ENCODE results near the gene FOXL3. TPM values are rescaled to one million over a fixed set of nuclear protein-coding genes. Genes with fewer than 3 reads are reported as not detected.

FOXL3 gene
- total RNA-seq, 1 experiment from 2014 or later = not detected

DNA sequence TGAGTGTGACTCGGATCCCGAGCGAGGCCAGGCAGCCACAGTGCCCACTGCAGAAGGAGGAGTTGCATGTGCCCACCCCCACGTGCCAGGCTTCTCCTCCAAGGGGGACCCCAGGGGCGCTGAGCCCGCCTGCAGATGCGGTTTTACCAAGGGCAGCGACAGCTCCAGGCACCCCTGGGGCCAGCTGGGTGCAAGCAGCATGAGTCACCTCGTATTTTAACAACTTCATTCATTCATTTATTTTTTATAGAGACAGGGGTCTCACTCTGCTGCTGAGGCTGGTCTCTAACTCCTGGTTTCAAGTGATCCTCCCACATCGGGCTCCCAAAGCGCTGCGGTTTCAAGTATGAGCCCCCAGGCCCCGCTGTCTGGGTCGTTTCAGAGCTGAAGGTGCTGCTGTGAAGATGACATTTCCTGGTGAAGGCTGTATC is 1.3 kb upstream of the FOXL3 start:
- H3K9me3 ChIP-seq (ENCODE audit: low read length) = no peaks in the 10 kb centered on the region
- H4K20me1 ChIP-seq (ENCODE audit: insufficient read depth, low read depth, low read length) = no peaks in the 10 kb centered on the region
- DNase-seq = no peak
- no peak overlapping the region for H3K9ac ChIP-seq (ENCODE audit: low read length)
- H3K79me2 ChIP-seq (ENCODE audit: low read length) = no peaks in the 10 kb centered on the region
- no peak overlapping the region for H2AFZ ChIP-seq (ENCODE audit: low read length)
- H3K4me2 ChIP-seq (ENCODE audit: low read depth, low read length, poor library complexity, severe bottlenecking) = no peak overlapping the region
- no peaks in the 10 kb centered on the region for H3K9me2 ChIP-seq (replicated peaks; ENCODE audit: insufficient read depth, low read length)
- H3K4me3 ChIP-seq (ENCODE audit: low read length) = no peak overlapping the region
- no peaks in the 10 kb centered on the region for H3K27me3 ChIP-seq (ENCODE audit: low read length)
- no peak overlapping the region for H3K27ac ChIP-seq (ENCODE audit: low read length)
- H3K4me1 ChIP-seq (ENCODE audit: low read length) = no peaks in the 10 kb centered on the region
- H3K36me3 ChIP-seq (ENCODE audit: insufficient read depth, low read length) = no peaks in the 10 kb centered on the region

DNA sequence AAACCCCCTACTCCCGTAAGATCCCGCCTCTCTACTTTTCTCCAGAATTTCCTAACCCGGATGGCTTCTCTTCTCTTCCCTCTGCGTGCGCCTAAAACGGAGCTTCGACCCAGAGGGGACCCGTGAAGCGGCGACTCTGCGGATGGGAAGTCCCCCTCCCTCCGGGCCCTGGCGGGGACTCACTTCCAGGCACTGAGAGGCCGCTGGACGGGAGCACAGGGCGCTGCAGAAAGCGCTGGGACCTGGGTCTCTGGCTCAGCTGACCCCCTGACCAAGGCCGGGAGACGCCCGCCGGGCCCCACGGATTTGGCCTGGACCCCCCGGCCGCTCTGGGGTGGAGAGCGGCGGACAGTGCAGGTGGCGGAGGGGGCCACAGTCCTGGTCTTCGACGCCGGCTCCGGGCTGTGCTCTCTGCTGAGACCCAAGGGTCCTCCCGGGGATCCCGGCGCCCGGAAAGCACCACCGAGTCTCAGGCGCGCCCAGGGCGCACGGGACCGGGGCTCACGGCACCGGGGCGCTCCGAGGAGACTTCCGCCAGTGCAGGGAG is 688 bp upstream of the FOXL3 start:
- Histone ChIP-seq H3K79me2 (ENCODE audit: low read length) (no peaks in the 10 kb centered on the region), H2AFZ (ENCODE audit: low read length) (no peak overlapping the region), H3K4me3 (ENCODE audit: low read length) (no peak overlapping the region), H3K4me2 (ENCODE audit: low read depth, low read length, poor library complexity, severe bottlenecking) (no peak overlapping the region), H4K20me1 (ENCODE audit: insufficient read depth, low read depth, low read length) (no peaks in the 10 kb centered on the region), H3K27me3 (ENCODE audit: low read length) (no peaks in the 10 kb centered on the region), H3K36me3 (ENCODE audit: insufficient read depth, low read length) (no peaks in the 10 kb centered on the region), H3K9me2 (replicated peaks; ENCODE audit: insufficient read depth, low read length) (no peaks in the 10 kb centered on the region), H3K27ac (ENCODE audit: low read length) (no peak overlapping the region), H3K4me1 (ENCODE audit: low read length) (no peaks in the 10 kb centered on the region), H3K9me3 (ENCODE audit: low read length) (no peaks in the 10 kb centered on the region), H3K9ac (ENCODE audit: low read length) (no peak overlapping the region)
- DNase-seq = no peak

DNA sequence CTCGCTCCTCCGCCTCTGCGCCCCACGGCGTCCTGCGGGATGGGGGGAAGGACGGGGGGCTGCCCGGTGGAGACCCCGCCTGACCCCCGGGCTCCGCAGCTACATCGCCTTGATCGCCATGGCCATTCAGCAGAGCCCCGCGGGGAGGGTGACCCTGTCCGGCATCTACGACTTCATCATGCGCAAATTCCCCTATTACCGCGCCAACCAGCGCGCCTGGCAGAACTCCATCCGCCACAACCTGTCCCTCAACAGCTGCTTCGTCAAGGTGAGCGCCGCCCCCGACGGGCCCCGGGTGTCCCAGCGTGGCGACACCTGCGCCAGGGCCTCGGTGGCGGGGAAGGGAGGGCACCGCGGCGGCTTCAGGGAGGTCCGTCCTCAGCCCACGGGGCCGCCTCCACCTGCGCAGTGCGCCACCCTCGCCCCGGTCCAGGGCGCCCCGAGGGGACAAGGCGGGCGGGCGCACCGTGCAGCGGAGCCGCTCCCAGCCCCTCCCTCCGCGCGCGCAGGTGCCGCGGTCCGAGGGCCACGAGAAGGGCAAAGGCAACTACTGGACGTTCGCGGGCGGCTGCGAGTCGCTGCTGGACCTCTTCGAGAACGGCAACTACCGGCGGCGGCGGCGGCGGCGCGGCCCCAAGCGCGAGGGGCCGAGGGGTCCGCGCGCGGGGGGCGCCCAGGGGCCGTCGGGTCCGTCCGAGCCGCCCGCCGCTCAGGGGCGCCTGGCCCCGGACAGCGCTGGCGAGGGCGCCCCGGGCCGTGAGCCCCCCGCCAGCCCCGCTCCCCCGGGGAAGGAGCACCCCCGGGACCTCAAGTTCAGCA is 793 bp downstream of the FOXL3 start:
- H2AFZ ChIP-seq (ENCODE audit: low read length) = no peak overlapping the region
- H3K4me1 ChIP-seq (ENCODE audit: low read length) = no peaks in the 10 kb centered on the region
- H3K4me3 ChIP-seq (ENCODE audit: low read length) = no peak overlapping the region
- no peak overlapping the region for H3K4me2 ChIP-seq (ENCODE audit: low read depth, low read length, poor library complexity, severe bottlenecking)
- H3K79me2 ChIP-seq (ENCODE audit: low read length) = no peaks in the 10 kb centered on the region
- H3K27me3 ChIP-seq (ENCODE audit: low read length) = no peaks in the 10 kb centered on the region
- H4K20me1 ChIP-seq (ENCODE audit: insufficient read depth, low read depth, low read length) = no peaks in the 10 kb centered on the region
- no peaks in the 10 kb centered on the region for H3K36me3 ChIP-seq (ENCODE audit: insufficient read depth, low read length)
- H3K9ac ChIP-seq (ENCODE audit: low read length) = no peak overlapping the region
- no peak for DNase-seq
- H3K27ac ChIP-seq (ENCODE audit: low read length) = no peak overlapping the region
- H3K9me2 ChIP-seq (replicated peaks; ENCODE audit: insufficient read depth, low read length) = no peaks in the 10 kb centered on the region
- H3K9me3 ChIP-seq (ENCODE audit: low read length) = no peaks in the 10 kb centered on the region

DNA sequence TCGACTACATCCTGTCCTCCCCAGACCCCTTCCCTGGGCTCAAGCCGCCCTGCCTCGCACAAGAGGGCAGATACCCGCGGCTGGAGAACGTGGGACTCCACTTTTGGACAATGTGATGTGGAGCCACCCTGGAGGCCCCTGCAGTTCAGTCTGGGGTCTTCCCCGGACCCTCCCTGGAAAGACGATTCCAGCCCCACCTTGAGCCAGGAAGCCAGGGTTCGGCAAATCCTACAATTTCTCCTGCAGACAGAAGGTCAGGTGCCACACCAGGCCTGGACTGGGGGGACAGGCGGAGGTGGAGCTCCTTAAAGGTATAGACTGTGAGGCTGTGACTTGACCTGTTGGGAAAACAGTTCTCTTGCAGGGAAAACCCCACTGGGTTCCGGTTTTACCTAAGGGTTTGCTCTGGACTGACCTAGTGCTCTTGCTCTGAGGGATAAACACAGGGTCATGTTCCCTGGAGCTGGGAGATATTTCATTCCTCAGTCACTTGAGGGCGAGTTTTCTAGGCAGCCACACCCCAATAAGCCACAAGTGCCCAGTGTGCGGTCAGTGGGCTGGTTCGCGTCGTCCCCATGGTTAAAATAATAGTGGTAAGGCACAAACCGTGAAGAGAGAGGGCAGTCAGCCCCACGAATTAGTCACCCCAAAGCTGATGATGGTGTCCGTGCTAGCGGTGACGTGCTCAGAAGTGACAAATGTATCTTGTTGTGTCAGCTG is 1.6 kb downstream of the FOXL3 start:
- DNase-seq = no peak
- Histone ChIP-seq H3K4me2 (ENCODE audit: low read depth, low read length, poor library complexity, severe bottlenecking) (no peak overlapping the region), H4K20me1 (ENCODE audit: insufficient read depth, low read depth, low read length) (no peaks in the 10 kb centered on the region), H3K4me3 (ENCODE audit: low read length) (no peak overlapping the region), H3K79me2 (ENCODE audit: low read length) (no peaks in the 10 kb centered on the region), H3K9me3 (ENCODE audit: low read length) (no peaks in the 10 kb centered on the region), H3K9ac (ENCODE audit: low read length) (no peak overlapping the region), H3K9me2 (replicated peaks; ENCODE audit: insufficient read depth, low read length) (no peaks in the 10 kb centered on the region), H3K27ac (ENCODE audit: low read length) (no peak overlapping the region), H3K4me1 (ENCODE audit: low read length) (no peaks in the 10 kb centered on the region), H3K36me3 (ENCODE audit: insufficient read depth, low read length) (no peaks in the 10 kb centered on the region), H3K27me3 (ENCODE audit: low read length) (no peaks in the 10 kb centered on the region), H2AFZ (ENCODE audit: low read length) (no peak overlapping the region)

GRCh38 chr7:292226-292625 is 2.3 kb downstream of the FOXL3 start:
- no peak overlapping the region for H3K9ac ChIP-seq (ENCODE audit: low read length)
- no peaks in the 10 kb centered on the region for H3K27me3 ChIP-seq (ENCODE audit: low read length)
- no peaks in the 10 kb centered on the region for H3K79me2 ChIP-seq (ENCODE audit: low read length)
- no peak overlapping the region for H3K4me2 ChIP-seq (ENCODE audit: low read depth, low read length, poor library complexity, severe bottlenecking)
- H3K36me3 ChIP-seq (ENCODE audit: insufficient read depth, low read length) = no peaks in the 10 kb centered on the region
- no peaks in the 10 kb centered on the region for H3K9me2 ChIP-seq (replicated peaks; ENCODE audit: insufficient read depth, low read length)
- H3K4me3 ChIP-seq (ENCODE audit: low read length) = no peak overlapping the region
- no peak overlapping the region for H3K27ac ChIP-seq (ENCODE audit: low read length)
- H4K20me1 ChIP-seq (ENCODE audit: insufficient read depth, low read depth, low read length) = no peaks in the 10 kb centered on the region
- H2AFZ ChIP-seq (ENCODE audit: low read length) = no peak overlapping the region
- no peaks in the 10 kb centered on the region for H3K9me3 ChIP-seq (ENCODE audit: low read length)
- DNase-seq = no peak
- H3K4me1 ChIP-seq (ENCODE audit: low read length) = no peaks in the 10 kb centered on the region

DNA sequence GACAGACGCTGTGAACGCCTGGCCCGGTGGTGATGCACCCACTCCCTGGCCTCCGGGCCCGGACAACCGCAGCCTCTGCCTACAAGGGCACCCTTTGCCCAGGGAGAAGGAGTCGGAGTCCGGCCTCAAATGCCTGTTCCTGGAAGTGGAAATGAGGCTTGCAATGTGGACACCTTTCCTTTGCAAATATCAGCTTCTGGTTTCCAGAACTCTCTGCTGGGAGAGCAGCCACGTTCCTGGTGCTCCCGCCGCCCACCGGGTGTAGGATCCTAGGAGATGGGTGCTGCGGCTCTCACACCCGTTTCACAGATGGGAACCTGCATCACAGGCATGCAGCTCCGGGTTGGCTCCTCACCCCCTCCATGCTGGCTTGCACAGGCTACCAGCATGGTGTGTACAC is 2.9 kb downstream of the FOXL3 start:
- no peaks in the 10 kb centered on the region for H3K27me3 ChIP-seq (ENCODE audit: low read length)
- no peak for DNase-seq

GRCh38 chr7:293681-294439 is 3.9 kb downstream of the FOXL3 start:
- Histone ChIP-seq H3K9me2 (replicated peaks; ENCODE audit: insufficient read depth, low read length) (no peaks in the 10 kb centered on the region), H3K27ac (ENCODE audit: low read length) (no peak overlapping the region), H2AFZ (ENCODE audit: low read length) (no peak overlapping the region), H3K27me3 (ENCODE audit: low read length) (no peaks in the 10 kb centered on the region), H3K4me2 (ENCODE audit: low read depth, low read length, poor library complexity, severe bottlenecking) (no peak overlapping the region), H3K79me2 (ENCODE audit: low read length) (no peaks in the 10 kb centered on the region), H3K9ac (ENCODE audit: low read length) (no peak overlapping the region), H3K9me3 (ENCODE audit: low read length) (no peaks in the 10 kb centered on the region), H3K36me3 (ENCODE audit: insufficient read depth, low read length) (no peaks in the 10 kb centered on the region), H3K4me1 (ENCODE audit: low read length) (no peaks in the 10 kb centered on the region), H4K20me1 (ENCODE audit: insufficient read depth, low read depth, low read length) (no peaks in the 10 kb centered on the region), H3K4me3 (ENCODE audit: low read length) (no peak overlapping the region)
- DNase-seq = no peak

More for the DNA sequence above, 2.9 kb downstream of the FOXL3 start:
- no peak overlapping the region for H2AFZ ChIP-seq (ENCODE audit: low read length)
- no peak overlapping the region for H3K4me2 ChIP-seq (ENCODE audit: low read depth, low read length, poor library complexity, severe bottlenecking)
- no peak overlapping the region for H3K27ac ChIP-seq (ENCODE audit: low read length)
- H3K79me2 ChIP-seq (ENCODE audit: low read length) = no peaks in the 10 kb centered on the region
- no peak overlapping the region for H3K9ac ChIP-seq (ENCODE audit: low read length)
- no peaks in the 10 kb centered on the region for H4K20me1 ChIP-seq (ENCODE audit: insufficient read depth, low read depth, low read length)
- no peaks in the 10 kb centered on the region for H3K9me2 ChIP-seq (replicated peaks; ENCODE audit: insufficient read depth, low read length)
- no peak overlapping the region for H3K4me3 ChIP-seq (ENCODE audit: low read length)
- no peaks in the 10 kb centered on the region for H3K4me1 ChIP-seq (ENCODE audit: low read length)
- H3K36me3 ChIP-seq (ENCODE audit: insufficient read depth, low read length) = no peaks in the 10 kb centered on the region
- no peaks in the 10 kb centered on the region for H3K9me3 ChIP-seq (ENCODE audit: low read length)

Data from Karpas-422 (cell line).